ENCODE data around the gene GABRQ. TPM values are rescaled to one million over a fixed set of nuclear protein-coding genes. Genes with fewer than 3 reads are reported as not detected.

GABRQ gene
- total RNA-seq = 10 to 100 TPM in 1 of 2 donors, 1 to 10 TPM in 1; 6.4 to 25.4 TPM
- 10 to 100 TPM; 15.3 to 19.6 TPM for polyA plus RNA-seq (ENCODE audit: insufficient read length in 2 of 2)
- long read RNA-seq, donor 1, full-length matches to known transcripts = 1 of 91 reads
- long read RNA-seq, donor 1, partial matches to known transcripts = 90 of 91 reads
- long read RNA-seq, donor 1, other reads (novel, unspliced or antisense) = 0 of 91 reads
- long read RNA-seq, donor 2 = 0 reads
- long read RNA-seq, donor 3, full-length matches to known transcripts = 1 of 1 reads
- long read RNA-seq, donor 3, partial matches to known transcripts = 0 of 1 reads
- long read RNA-seq, donor 3, other reads (novel, unspliced or antisense) = 0 of 1 reads
- long read RNA-seq, donor 4 = 0 reads

DNA sequence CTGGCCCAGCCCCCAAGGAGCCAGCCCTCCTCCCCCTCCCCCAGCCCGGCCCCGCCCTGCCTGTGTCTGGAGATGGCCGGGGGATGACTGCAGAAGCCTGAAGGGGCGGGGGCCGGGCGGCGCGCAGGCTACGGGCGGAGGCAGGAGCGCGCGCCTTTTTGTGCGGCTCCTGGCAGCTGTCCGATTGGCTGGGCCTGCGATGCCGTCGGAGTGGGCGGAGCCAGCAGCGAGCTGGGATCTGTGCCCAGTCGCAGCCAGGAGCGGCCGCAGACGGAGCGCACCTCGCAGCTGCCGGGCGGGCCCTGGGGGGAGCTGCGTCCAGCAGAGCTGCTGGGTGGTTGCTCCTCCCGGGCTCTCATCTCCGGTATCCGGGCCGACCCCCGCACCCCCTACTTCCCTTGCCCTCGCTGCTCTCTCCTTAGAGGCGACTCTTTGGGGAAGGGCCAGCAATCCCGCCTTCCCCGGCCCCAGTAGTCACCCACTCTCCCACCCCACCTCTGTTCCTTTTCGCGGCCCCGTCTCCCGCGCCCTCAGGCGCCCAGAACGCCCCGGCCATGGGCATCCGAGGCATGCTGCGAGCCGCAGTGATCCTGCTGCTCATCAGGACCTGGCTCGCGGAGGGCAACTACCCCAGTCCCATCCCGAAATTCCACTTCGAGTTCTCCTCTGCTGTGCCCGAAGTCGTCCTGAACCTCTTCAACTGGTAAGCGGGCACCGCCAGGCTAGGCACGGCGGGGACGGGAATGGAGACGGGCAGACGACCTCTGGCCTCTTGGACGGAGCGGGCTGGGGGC is at the start of gene GABRQ:
GABRQ (plus strand) TSS at position 247 of the 794 bp plus-strand sequence; CDS start at position 555, 308 bp downstream.
- Histone ChIP-seq H3K27me3 (ENCODE audit: control insufficient read depth, insufficient read depth, low read length) (peaks cover 3% of the 10 kb centered on the region), H3K4me1 (ENCODE audit: control insufficient read depth, insufficient read depth, low read length) (peaks cover 35% of the 10 kb centered on the region), H3K36me3 (ENCODE audit: control insufficient read depth, insufficient read depth, low read length) (no peaks in the 10 kb centered on the region), H3K4me3 (ENCODE audit: low read depth, low read length) (peak within 1 kb of the TSS; percentile 43), H3K9me3 (ENCODE audit: control insufficient read depth, insufficient read depth, low read length) (no peaks in the 10 kb centered on the region), H3K27ac (ENCODE audit: low read depth, low read length) (no peak within 1 kb of the TSS)
- DNase-seq (ENCODE audit: low read depth in 4 of 6, low spot score in 6 of 6) = peak in 5 of 6 donors; percentile 28 to 87 (median 47)
- WGBS (ENCODE audit: insufficient coverage) = 30% methylated on average over 62 of the region's 64 CpGs

DNA sequence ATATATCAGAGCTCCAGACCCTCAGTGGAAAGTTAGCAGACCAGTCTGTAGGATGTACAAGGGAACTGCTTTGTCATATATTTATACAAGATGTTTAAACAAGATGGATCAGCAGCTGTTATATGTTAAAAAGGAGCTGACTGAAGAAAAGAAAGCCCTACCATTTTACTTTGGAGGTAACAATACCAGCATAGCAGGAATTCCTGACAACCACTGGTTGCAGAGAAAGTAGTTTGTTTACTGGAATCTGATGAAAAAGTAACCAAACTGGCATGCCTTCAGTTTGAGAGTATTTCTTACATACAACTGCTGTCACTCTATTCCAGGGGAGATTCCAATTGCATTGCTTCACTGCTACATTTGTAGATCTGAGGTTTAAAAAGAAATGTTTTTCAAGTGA is 49.5 kb upstream of the GABRQ start:
- H3K36me3 ChIP-seq (ENCODE audit: control insufficient read depth, insufficient read depth, low read length) = no peaks in the 10 kb centered on the region
- no peaks in the 10 kb centered on the region for H3K4me1 ChIP-seq (ENCODE audit: control insufficient read depth, insufficient read depth, low read length)
- H3K4me3 ChIP-seq (ENCODE audit: low read depth, low read length) = no peak overlapping the region
- H3K9me3 ChIP-seq (ENCODE audit: control insufficient read depth, insufficient read depth, low read length) = no peaks in the 10 kb centered on the region
- no peak for DNase-seq (ENCODE audit: low read depth in 4 of 6, low spot score in 6 of 6)
- no peaks in the 10 kb centered on the region for H3K27me3 ChIP-seq (ENCODE audit: control insufficient read depth, insufficient read depth, low read length)
- H3K27ac ChIP-seq (ENCODE audit: low read depth, low read length) = no peak overlapping the region

DNA sequence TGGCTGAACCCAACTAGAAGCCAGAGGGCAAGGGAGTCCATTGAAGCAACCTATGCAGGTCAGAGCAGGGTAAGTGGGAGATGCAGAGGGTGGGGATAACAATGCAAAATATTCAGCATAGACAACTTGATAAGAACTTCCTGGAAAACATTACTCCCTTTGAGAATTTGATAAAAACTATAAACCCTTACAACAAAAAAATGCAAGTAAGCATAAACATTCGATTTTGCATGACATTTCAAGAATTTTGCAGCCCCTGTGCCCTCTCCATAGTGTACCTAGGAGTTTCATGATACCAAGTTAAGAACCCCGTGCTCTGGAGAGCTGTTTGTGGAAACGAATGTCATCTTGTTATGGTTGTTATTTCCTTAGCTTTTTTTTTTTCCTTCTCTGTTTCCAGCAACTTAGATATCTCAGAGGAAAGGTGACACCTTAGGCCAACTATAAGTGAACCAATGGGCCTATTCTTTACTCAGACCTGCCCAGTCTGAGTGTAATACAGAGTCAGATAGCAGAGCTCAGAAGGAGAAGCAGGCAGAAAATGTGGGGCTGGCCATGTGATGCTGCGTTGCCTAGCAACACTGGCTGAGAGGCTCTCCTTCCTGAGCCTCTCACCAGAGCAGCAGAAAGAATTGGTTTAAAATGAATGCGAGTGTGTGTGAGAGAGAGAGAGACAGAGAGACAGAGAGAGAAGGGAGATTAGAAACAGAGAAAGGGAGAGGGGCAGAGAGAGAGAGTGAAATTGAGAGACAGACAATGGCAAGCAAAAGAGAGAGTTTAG is 36.7 kb upstream of the GABRQ start:
- WGBS (ENCODE audit: insufficient coverage) = 25% methylated on average over 2 of the region's 5 CpGs
- Histone ChIP-seq H3K27ac (ENCODE audit: low read depth, low read length) (peak overlapping the region; percentile 6), H3K4me1 (ENCODE audit: control insufficient read depth, insufficient read depth, low read length) (peaks cover 4% of the 10 kb centered on the region), H3K27me3 (ENCODE audit: control insufficient read depth, insufficient read depth, low read length) (no peaks in the 10 kb centered on the region), H3K36me3 (ENCODE audit: control insufficient read depth, insufficient read depth, low read length) (no peaks in the 10 kb centered on the region), H3K4me3 (ENCODE audit: low read depth, low read length) (no peak overlapping the region), H3K9me3 (ENCODE audit: control insufficient read depth, insufficient read depth, low read length) (no peaks in the 10 kb centered on the region)
- DNase-seq (ENCODE audit: low read depth in 4 of 6, low spot score in 6 of 6) = peak; percentile 28 to 95 (median 53)

DNA sequence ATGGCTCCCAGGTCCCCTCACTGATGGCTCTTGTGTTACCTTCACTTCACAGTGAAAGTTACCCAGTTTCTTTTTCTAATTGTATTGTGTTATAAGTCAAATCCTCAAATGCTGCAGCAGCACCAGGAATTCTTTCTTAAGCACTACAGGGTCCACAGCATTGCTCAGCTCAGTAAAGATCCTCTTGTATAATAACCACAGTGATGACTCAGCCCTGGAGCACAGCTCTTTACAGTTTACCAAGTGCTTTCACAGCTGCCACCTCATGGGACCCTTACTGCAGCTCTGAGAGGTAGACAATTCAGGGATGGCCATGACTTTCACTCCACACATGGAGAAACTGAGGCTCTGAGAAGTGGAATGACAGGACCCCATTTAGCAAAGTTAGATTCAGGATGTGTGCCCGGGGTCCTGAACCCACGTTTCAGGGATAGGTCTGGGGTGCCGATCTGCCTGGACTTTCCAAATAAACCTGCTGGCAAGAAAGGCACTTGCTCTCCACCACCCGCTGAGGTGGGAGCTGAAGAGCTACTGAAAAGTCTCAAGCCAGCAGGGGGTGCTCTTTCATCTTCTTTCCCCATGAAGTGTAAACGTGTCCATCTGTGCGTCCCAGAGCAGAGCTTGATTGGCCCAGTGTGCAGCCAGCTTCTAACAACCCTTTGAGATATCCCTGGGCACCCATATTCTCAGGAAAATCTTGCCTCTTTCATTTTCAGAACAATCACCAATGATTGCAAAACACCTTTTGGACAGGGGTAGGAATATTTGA is 35.7 kb upstream of the GABRQ start:
- peak in 2 of 6 donors; percentile 4 to 17 for DNase-seq (ENCODE audit: low read depth in 4 of 6, low spot score in 6 of 6)
- no peak overlapping the region for H3K27ac ChIP-seq (ENCODE audit: low read depth, low read length)
- no peaks in the 10 kb centered on the region for H3K36me3 ChIP-seq (ENCODE audit: control insufficient read depth, insufficient read depth, low read length)
- WGBS (ENCODE audit: insufficient coverage) = 40% methylated on average over 5 of the region's 6 CpGs
- no peaks in the 10 kb centered on the region for H3K27me3 ChIP-seq (ENCODE audit: control insufficient read depth, insufficient read depth, low read length)
- no peaks in the 10 kb centered on the region for H3K9me3 ChIP-seq (ENCODE audit: control insufficient read depth, insufficient read depth, low read length)
- peaks cover 4% of the 10 kb centered on the region for H3K4me1 ChIP-seq (ENCODE audit: control insufficient read depth, insufficient read depth, low read length)
- H3K4me3 ChIP-seq (ENCODE audit: low read depth, low read length) = no peak overlapping the region

DNA sequence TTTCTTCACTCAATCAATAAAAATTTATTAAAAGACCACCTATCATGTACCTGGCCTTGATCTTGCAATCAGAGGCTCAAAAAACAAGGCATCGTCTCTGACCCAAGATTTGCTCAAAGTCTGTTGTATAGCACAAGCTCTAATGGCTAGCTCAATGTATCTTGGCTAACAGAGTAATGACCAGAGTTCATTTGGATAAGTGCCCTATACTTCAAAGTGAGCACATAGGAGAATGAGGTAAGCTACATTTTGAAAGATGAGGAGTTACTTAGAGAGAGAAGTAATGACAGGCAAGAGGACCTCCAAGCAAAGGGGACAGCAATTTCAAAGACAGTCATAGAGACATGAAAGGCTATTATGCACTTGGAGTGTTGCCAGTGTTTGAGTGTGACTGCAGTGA is 22.9 kb upstream of the GABRQ start:
- H3K36me3 ChIP-seq (ENCODE audit: control insufficient read depth, insufficient read depth, low read length) = no peaks in the 10 kb centered on the region
- no CpG with 5 or more reads among the region's 1 CpG for WGBS (ENCODE audit: insufficient coverage)
- H3K27ac ChIP-seq (ENCODE audit: low read depth, low read length) = no peak overlapping the region
- peak in 1 of 6 donors; percentile 34 for DNase-seq (ENCODE audit: low read depth in 4 of 6, low spot score in 6 of 6)
- H3K4me3 ChIP-seq (ENCODE audit: low read depth, low read length) = no peak overlapping the region
- H3K4me1 ChIP-seq (ENCODE audit: control insufficient read depth, insufficient read depth, low read length) = no peaks in the 10 kb centered on the region
- H3K9me3 ChIP-seq (ENCODE audit: control insufficient read depth, insufficient read depth, low read length) = no peaks in the 10 kb centered on the region
- H3K27me3 ChIP-seq (ENCODE audit: control insufficient read depth, insufficient read depth, low read length) = no peaks in the 10 kb centered on the region

DNA sequence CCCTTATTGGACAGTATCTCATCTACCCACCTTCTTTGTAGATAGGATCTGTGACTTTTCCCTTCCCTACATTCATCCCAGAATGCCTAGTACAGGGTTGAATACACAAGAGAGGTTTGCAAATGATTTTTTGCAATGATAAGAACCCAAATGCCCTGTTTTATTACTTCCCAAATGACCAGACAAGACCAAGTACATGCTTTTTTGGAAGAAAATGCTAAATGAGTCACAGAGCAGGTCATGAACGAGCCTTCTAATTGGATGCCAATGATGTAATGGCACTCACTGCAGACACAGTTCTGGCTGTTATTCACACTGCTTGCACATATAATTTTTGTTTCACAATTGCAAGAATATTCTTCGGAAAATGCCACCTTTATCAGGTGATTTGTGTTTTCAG is 17.8 kb upstream of the GABRQ start:
- Histone ChIP-seq H3K27me3 (ENCODE audit: control insufficient read depth, insufficient read depth, low read length) (no peaks in the 10 kb centered on the region), H3K4me1 (ENCODE audit: control insufficient read depth, insufficient read depth, low read length) (no peaks in the 10 kb centered on the region), H3K9me3 (ENCODE audit: control insufficient read depth, insufficient read depth, low read length) (no peaks in the 10 kb centered on the region), H3K27ac (ENCODE audit: low read depth, low read length) (no peak overlapping the region), H3K4me3 (ENCODE audit: low read depth, low read length) (no peak overlapping the region), H3K36me3 (ENCODE audit: control insufficient read depth, insufficient read depth, low read length) (no peaks in the 10 kb centered on the region)
- 50% methylated on average over 1 of the region's 2 CpGs for WGBS (ENCODE audit: insufficient coverage)
- DNase-seq (ENCODE audit: low read depth in 4 of 6, low spot score in 6 of 6) = no peak

DNA sequence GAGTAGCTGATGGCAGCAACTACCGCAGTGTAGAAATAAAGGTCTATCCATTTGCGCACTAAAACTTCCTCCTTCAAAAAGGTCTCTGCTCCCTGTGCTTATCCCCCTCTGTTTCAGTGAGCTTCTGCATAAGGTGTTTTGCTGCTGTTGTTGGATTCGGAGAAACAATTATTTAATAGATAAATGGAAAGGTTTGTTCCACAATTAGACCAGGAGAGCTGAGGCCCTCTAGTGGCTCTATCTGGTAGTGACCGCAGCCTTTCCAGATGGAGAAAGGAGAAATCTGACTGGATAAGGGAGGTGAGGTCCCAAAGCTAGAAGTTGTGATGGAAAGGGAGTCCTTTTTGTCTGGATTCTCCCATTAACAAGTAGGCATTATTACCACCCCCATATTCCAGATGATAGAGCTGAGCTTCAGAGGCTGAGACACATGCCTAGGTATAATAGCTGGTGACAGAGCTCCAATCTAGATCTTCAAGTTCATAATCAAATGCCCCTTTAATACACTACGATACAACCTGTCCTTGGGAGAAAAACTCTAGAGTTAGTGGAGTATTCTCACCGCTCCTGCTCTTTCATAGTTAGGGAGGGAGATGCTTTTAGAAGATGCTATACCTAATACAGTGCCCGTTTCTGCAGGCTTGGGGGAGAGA is 5.1 kb upstream of the GABRQ start:
- Histone ChIP-seq H3K27ac (ENCODE audit: low read depth, low read length) (no peak overlapping the region), H3K4me3 (ENCODE audit: low read depth, low read length) (no peak overlapping the region), H3K9me3 (ENCODE audit: control insufficient read depth, insufficient read depth, low read length) (no peaks in the 10 kb centered on the region), H3K4me1 (ENCODE audit: control insufficient read depth, insufficient read depth, low read length) (no peaks in the 10 kb centered on the region), H3K36me3 (ENCODE audit: control insufficient read depth, insufficient read depth, low read length) (no peaks in the 10 kb centered on the region), H3K27me3 (ENCODE audit: control insufficient read depth, insufficient read depth, low read length) (no peaks in the 10 kb centered on the region)
- peak in 4 of 6 donors; percentile 35 to 90 (median 60) for DNase-seq (ENCODE audit: low read depth in 4 of 6, low spot score in 6 of 6)
- 50% methylated on average over 4 of the region's 7 CpGs for WGBS (ENCODE audit: insufficient coverage)

DNA sequence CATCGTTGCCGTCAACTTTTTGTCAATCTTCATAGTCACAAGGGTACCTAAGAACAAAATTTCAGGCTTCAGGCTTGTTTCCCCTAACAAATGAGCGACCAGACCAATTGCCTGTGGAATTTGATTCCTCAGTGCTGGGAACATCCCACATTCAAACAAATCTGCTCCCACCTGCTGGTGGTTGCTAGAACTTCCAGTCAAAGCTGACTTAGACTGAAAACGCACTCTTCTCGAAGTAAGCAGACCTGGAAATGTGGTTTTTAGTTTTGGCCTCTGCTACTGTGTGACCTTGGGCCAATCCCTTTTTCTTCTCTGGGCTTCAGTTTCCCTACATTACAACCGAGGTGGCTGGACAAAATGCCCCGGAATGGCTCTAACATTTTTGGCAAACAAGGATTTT is 1.8 kb upstream of the GABRQ start:
- no peak overlapping the region for H3K27ac ChIP-seq (ENCODE audit: low read depth, low read length)
- H3K36me3 ChIP-seq (ENCODE audit: control insufficient read depth, insufficient read depth, low read length) = no peaks in the 10 kb centered on the region
- no peak overlapping the region for H3K4me3 ChIP-seq (ENCODE audit: low read depth, low read length)
- peaks cover 3% of the 10 kb centered on the region for H3K27me3 ChIP-seq (ENCODE audit: control insufficient read depth, insufficient read depth, low read length)
- 15% methylated on average over 4 of the region's 7 CpGs for WGBS (ENCODE audit: insufficient coverage)
- DNase-seq (ENCODE audit: low read depth in 4 of 6, low spot score in 6 of 6) = peak in 5 of 6 donors; percentile 24 to 90 (median 53)
- H3K9me3 ChIP-seq (ENCODE audit: control insufficient read depth, insufficient read depth, low read length) = no peaks in the 10 kb centered on the region
- H3K4me1 ChIP-seq (ENCODE audit: control insufficient read depth, insufficient read depth, low read length) = peaks cover 20% of the 10 kb centered on the region
